Left kidney (tissue), 2 donors: Measurements from ENCODE around the gene UBC. TPM values are rescaled to one million over a fixed set of nuclear protein-coding genes. Genes with fewer than 3 reads are reported as not detected.

ENCODE experiments used
- DNase-seq: peaks from one replicate; pipeline ENCODE4 v3.0.0-alpha.2; 2013
- polyA plus RNA-seq: library from polyadenylated mRNA; unstranded; fragments of 120-200 nt; gene quantifications from one replicate; pipeline ENCODE4 v1.2.1, GENCODE V29; 2013; ENCODE audit not compliant: insufficient read length

UBC gene
- polyA plus RNA-seq, 1 donor: 1,161 TPM

- DNase-seq: no peak
Observed at GRCh38 chr12:124866883-124867400, 47.5 kb downstream of the UBC start.

GRCh38 chr12:124866195-124866882 lies 48.1 kb downstream of the UBC start:
- DNase-seq: no peak

GRCh38 chr12:124865728-124866127 lies 48.7 kb downstream of the UBC start:
- DNase-seq: no peak

GRCh38 chr12:124864326-124864752 lies 50.1 kb downstream of the UBC start:
- DNase-seq: no peak

- DNase-seq: peak; percentile 76
Observed at GRCh38 chr12:124863416-124864325, 50.8 kb downstream of the UBC start, which contains the start of gene SCARB1. TSS of gene SCARB1 (minus strand) at chr12:124863864. CDS start at chr12:124863720, 144 bp downstream.

GRCh38 chr12:124862768-124863415 lies 51.6 kb downstream of the UBC start:
- no peak for DNase-seq

GRCh38 chr12:124861898-124862676 lies 52.4 kb downstream of the UBC start:
- no peak for DNase-seq

Other genes starting within 250 kb of the UBC start
- gene SCARB1, start 50.8 kb downstream of the UBC start, polyA plus RNA-seq: 21.1 TPM
- 9.8 TPM for gene DHX37, start 74.5 kb upstream of the UBC start, polyA plus RNA-seq
- gene BRI3BP, start 79.0 kb upstream of the UBC start, polyA plus RNA-seq: 11.2 TPM
- gene AACS, start 150.8 kb upstream of the UBC start, polyA plus RNA-seq: 23.3 TPM